Gastroesophageal sphincter (tissue), 3 donors: ENCODE measurements around the gene ANKS1B.

Source experiments
- POLR2A ChIP-seq, 2 donors: fragments of 450-650 bp; IDR thresholded peaks; one replicate each; pipeline ENCODE4 v1.6.1; 2017; ENCODE audit warnings: antibody characterized with exemption in 2 of 2, mild to moderate bottlenecking in 2 of 2, moderate library complexity in 1 of 2
- TF ChIP-seq, protein P1 (sequence below), 4 experiments: fragments of 200-600 bp in 2 of 4; fragments of 450-650 bp in 2 of 4; sonication (generic) in 1 of 4; IDR thresholded peaks; one replicate each; pipeline ENCODE4 v1.5.1; 2017 to 2019; ENCODE audit warnings: antibody characterized with exemption in 4 of 4, mild to moderate bottlenecking in 2 of 4, moderate library complexity in 2 of 4

DNA sequence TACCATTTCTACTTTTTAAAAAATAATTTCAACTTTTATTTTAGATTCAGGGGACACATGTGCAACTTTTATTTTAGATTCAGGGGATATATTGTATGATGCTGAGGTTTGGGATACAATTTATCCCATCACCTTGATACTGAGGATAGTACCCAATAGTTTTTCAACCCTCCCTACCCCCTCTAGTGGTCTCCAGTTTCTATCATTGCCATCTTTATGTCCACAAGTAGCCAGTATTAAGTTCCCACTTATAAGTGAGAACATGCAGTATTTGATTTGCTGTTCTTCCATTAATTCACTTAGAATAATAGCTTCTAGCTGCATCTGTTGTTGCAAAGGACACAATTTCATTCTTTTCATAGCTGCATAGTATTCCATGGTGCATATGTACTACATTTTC, 162.5 kb downstream of the ANKS1B start:
- TF ChIP-seq, protein P1, sequence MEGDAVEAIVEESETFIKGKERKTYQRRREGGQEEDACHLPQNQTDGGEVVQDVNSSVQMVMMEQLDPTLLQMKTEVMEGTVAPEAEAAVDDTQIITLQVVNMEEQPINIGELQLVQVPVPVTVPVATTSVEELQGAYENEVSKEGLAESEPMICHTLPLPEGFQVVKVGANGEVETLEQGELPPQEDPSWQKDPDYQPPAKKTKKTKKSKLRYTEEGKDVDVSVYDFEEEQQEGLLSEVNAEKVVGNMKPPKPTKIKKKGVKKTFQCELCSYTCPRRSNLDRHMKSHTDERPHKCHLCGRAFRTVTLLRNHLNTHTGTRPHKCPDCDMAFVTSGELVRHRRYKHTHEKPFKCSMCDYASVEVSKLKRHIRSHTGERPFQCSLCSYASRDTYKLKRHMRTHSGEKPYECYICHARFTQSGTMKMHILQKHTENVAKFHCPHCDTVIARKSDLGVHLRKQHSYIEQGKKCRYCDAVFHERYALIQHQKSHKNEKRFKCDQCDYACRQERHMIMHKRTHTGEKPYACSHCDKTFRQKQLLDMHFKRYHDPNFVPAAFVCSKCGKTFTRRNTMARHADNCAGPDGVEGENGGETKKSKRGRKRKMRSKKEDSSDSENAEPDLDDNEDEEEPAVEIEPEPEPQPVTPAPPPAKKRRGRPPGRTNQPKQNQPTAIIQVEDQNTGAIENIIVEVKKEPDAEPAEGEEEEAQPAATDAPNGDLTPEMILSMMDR (IDR thresholded peaks at IDR 0.05): no peak
- TF ChIP-seq POLR2A (IDR thresholded peaks at IDR 0.05): no peak
